GM21737 (cell line): Measurements from ENCODE around the gene EDA.

Experiments used
- ATAC-seq: cut with Tn5 transposase; IDR thresholded peaks from one replicate; pipeline ENCODE4 v1.9.1; 2021; ENCODE audit warnings: mild to moderate bottlenecking, moderate library complexity; ENCODE audit not compliant: unreplicated experiment

The EDA gene

GRCh38 chrX:70054391-70054790 lies 438.5 kb downstream of the EDA start:
- no peak for ATAC-seq

- no peak for ATAC-seq
Measured at GRCh38 chrX:70062076-70062475, 446.2 kb downstream of the EDA start, which contains the start of gene OTUD6A. OTUD6A (plus strand) TSS chrX:70062457; CDS start chrX:70062525, 68 bp downstream.

GRCh38 chrX:70062961-70063550 lies 447.1 kb downstream of the EDA start:
- ATAC-seq = no peak

- ATAC-seq = no peak
Measured at GRCh38 chrX:70066646-70067045, 450.7 kb downstream of the EDA start.

- no peak for ATAC-seq
Measured at GRCh38 chrX:70079297-70079696, 463.4 kb downstream of the EDA start.

- ATAC-seq = no peak
Measured at GRCh38 chrX:70079870-70080269, 464.0 kb downstream of the EDA start.

- no peak for ATAC-seq
Measured at GRCh38 chrX:70082723-70083122, 466.8 kb downstream of the EDA start.

- ATAC-seq = no peak
Measured at GRCh38 chrX:70084592-70085240, 468.8 kb downstream of the EDA start.

GRCh38 chrX:70087857-70088630 lies 472.1 kb downstream of the EDA start:
- ATAC-seq = no peak

- no peak for ATAC-seq
Measured at GRCh38 chrX:70088751-70089150, 472.8 kb downstream of the EDA start.
